Neuronal stem cell (in vitro differentiated cells): ENCODE results near the gene TEDC1.
A peak's percentile ranks its signal among the peaks of the same experiment; 100 is the strongest.

ENCODE experiments used
- DNase-seq: peaks from one replicate; pipeline ENCODE4 v3.0.0-alpha.2; 2013; ENCODE audit warnings: low spot score
- H2AFZ ChIP-seq: one replicate; pipeline ENCODE4 v1.6.1; 2013; ENCODE audit warnings: mild to moderate bottlenecking, low read length, inconsistent platforms
- H2AK5ac ChIP-seq: 2 replicates; pipeline ENCODE4 v1.6.1; 2013; ENCODE audit warnings: low read depth, mild to moderate bottlenecking, inconsistent platforms, low read length, moderate library complexity, mixed read lengths
- H2BK120ac ChIP-seq: 2 replicates; pipeline ENCODE4 v1.6.1; 2013; ENCODE audit warnings: low read depth, mild to moderate bottlenecking, inconsistent platforms, low read length, moderate library complexity, mixed read lengths
- H2BK12ac ChIP-seq: one replicate; pipeline ENCODE4 v1.6.1; 2013; ENCODE audit warnings: low read length, inconsistent platforms
- H2BK15ac ChIP-seq: 2 replicates; pipeline ENCODE4 v1.6.1; 2013; ENCODE audit warnings: mild to moderate bottlenecking, low read length, inconsistent platforms, mixed read lengths
- H2BK5ac ChIP-seq: one replicate; pipeline ENCODE4 v1.6.1; 2013; ENCODE audit warnings: inconsistent platforms, mild to moderate bottlenecking, low read length, moderate library complexity
- H3K14ac ChIP-seq: one replicate; pipeline ENCODE4 v1.6.1; 2013; ENCODE audit warnings: low read length, inconsistent platforms
- H3K18ac ChIP-seq: 2 replicates; pipeline ENCODE4 v1.6.1; 2013; ENCODE audit warnings: low read length, inconsistent platforms
- H3K23ac ChIP-seq: 2 replicates; pipeline ENCODE4 v1.6.1; 2013; ENCODE audit warnings: low read depth, mild to moderate bottlenecking, mixed read lengths, low read length, inconsistent platforms; ENCODE audit not compliant: poor library complexity
- H3K27ac ChIP-seq: replicated peaks from 3 replicates; pipeline ENCODE4 v1.5.1; 2013; ENCODE audit warnings: low read length, inconsistent platforms
- H3K27me3 ChIP-seq, 3 experiments: 2 replicates each; pipeline ENCODE4 v1.6.1; 2013; ENCODE audit warnings: low read length in 3 of 3, mild to moderate bottlenecking in 2 of 3, inconsistent platforms in 1 of 3, low read depth in 1 of 3, mixed read lengths in 1 of 3, moderate library complexity in 1 of 3; ENCODE audit not compliant: control insufficient read depth in 3 of 3, insufficient read depth in 3 of 3
- H3K36me3 ChIP-seq, 2 donors: replicated peaks in 1 of 2; 2 replicates each; pipeline ENCODE4 v1.6.1; 2013; ENCODE audit warnings: low read length in 2 of 2; ENCODE audit not compliant: control insufficient read depth in 2 of 2, insufficient read depth in 2 of 2
- H3K4ac ChIP-seq: 2 replicates; pipeline ENCODE4 v1.6.1; 2013; ENCODE audit warnings: inconsistent platforms, mild to moderate bottlenecking, low read length, moderate library complexity
- H3K4me1 ChIP-seq, 2 donors: 1 replicate in 1 of 2; 2 replicates in 1 of 2; pipeline ENCODE4 v1.6.1; 2013; ENCODE audit warnings: low read length in 2 of 2, low read depth in 1 of 2; ENCODE audit not compliant: control insufficient read depth in 2 of 2, insufficient read depth in 1 of 2
- H3K4me2 ChIP-seq: one replicate; pipeline ENCODE4 v1.6.1; 2013; ENCODE audit warnings: mild to moderate bottlenecking, low read length, inconsistent platforms; ENCODE audit not compliant: insufficient read depth, poor library complexity, severe bottlenecking
- H3K4me3 ChIP-seq, 2 donors: 2 replicates each; pipeline ENCODE4 v1.5.1; 2013; ENCODE audit warnings: low read length in 2 of 2, mild to moderate bottlenecking in 2 of 2, inconsistent platforms in 1 of 2, moderate library complexity in 1 of 2
- H3K79me1 ChIP-seq: one replicate; pipeline ENCODE4 v1.6.1; 2013; ENCODE audit warnings: low read depth, mild to moderate bottlenecking, inconsistent platforms, low read length, moderate library complexity
- H3K9ac ChIP-seq: one replicate; pipeline ENCODE4 v1.6.1; 2013; ENCODE audit warnings: mild to moderate bottlenecking, low read depth, low read length, inconsistent platforms; ENCODE audit not compliant: poor library complexity
- H3K9me3 ChIP-seq, 2 donors: replicated peaks in 1 of 2; 2 replicates each; pipeline versions ENCODE3 to v1.6.1; 2013; ENCODE audit warnings: low read length in 2 of 2, mild to moderate bottlenecking in 2 of 2, inconsistent platforms in 1 of 2, low read depth in 1 of 2, mixed read lengths in 1 of 2, moderate library complexity in 1 of 2; ENCODE audit not compliant: control insufficient read depth in 2 of 2, insufficient read depth in 1 of 2
- H4K8ac ChIP-seq: one replicate; pipeline ENCODE4 v1.6.1; 2013; ENCODE audit warnings: low read depth, mild to moderate bottlenecking, inconsistent platforms, low read length, moderate library complexity
- H4K91ac ChIP-seq: one replicate; pipeline ENCODE4 v1.6.1; 2013; ENCODE audit warnings: low read length, low read depth, mild to moderate bottlenecking, inconsistent platforms; ENCODE audit not compliant: poor library complexity
- WGBS, 2 donors: extraction: QIAGEN DNeasy Blood & Tissue Kit; methylation state at CpG; one replicate each; pipeline ENCODE4 v1.1.7; 2013; ENCODE audit warnings: missing lambda C conversion rate in 2 of 2, mixed read lengths in 1 of 2; ENCODE audit not compliant: insufficient read length in 2 of 2, insufficient replicate concordance in 1 of 2; ENCODE audit errors: extremely low coverage in 2 of 2; 5-methylcytosine and 5-hydroxymethylcytosine counted together

TEDC1 gene

DNA sequence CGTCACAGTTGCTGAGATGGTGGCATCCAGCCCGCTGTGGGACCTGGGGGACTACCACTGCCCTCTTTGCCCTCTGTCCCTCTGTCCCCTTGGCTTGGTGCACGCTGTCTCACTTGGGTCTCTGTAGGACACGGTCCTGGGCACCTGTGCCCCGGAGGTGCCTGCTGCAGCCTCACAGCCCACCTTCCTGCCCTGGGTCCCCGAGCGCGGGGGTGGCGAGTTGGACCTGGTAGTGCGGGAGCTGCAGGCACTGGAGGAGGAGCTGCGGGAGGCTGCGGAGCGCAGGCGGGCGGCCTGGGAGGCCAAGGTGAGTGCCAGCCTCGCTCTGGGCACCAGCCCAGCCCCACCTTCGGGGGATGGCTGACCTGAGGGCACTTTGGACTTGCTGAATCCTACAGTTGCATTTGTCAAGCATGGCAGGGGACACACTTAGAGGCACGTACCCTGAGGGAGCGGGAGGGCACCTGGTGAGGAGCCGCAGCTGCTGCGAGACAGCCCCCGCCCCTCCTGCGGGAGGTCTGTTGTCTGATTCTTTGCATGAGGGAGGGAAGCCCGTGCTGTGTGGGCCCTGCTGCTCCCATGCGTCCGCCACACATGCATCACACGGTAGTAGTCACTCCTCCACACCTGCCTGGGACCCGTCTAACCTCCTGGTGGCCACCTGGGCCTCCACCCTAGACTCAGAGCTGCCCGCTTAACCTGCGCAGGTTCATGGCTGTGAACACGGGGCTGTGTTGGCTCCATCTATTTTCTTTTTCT, 6.8 kb downstream of the TEDC1 start:
- H2AK5ac ChIP-seq, result no peak overlapping the region
- no peak overlapping the region for H3K9ac ChIP-seq
- H3K4me2 ChIP-seq, result no peak overlapping the region
- no peak overlapping the region for H3K4ac ChIP-seq
- no peak overlapping the region for H4K91ac ChIP-seq
- H3K36me3 ChIP-seq, result peaks cover 0 to 8% of the 10 kb centered on the region in 2 donors
- no CpG with 5 or more reads among the region's 31 CpGs for WGBS, 2 donors
- peak overlapping the region; percentile 21 for H3K14ac ChIP-seq
- peak overlapping the region; percentile 60 for H3K23ac ChIP-seq
- peak overlapping the region; percentile 57 for H3K18ac ChIP-seq
- H3K9me3 ChIP-seq, result peaks cover 0 to 4% of the 10 kb centered on the region in 2 donors
- peaks cover 5% of the 10 kb centered on the region for H3K79me1 ChIP-seq
- H2BK12ac ChIP-seq, result no peak overlapping the region
- H2BK15ac ChIP-seq, result peak overlapping the region; percentile 26
- H3K4me3 ChIP-seq, result no peak overlapping the region
- H3K27ac ChIP-seq, result no peak overlapping the region
- H4K8ac ChIP-seq, result no peak overlapping the region
- no peak overlapping the region for H2AFZ ChIP-seq
- H2BK5ac ChIP-seq, result peak overlapping the region; percentile 68
- H2BK120ac ChIP-seq, result no peak overlapping the region
- no peak for DNase-seq
- peaks cover 5 to 12% of the 10 kb centered on the region in 2 donors for H3K4me1 ChIP-seq
- no peaks in the 10 kb centered on the region for H3K27me3 ChIP-seq

DNA sequence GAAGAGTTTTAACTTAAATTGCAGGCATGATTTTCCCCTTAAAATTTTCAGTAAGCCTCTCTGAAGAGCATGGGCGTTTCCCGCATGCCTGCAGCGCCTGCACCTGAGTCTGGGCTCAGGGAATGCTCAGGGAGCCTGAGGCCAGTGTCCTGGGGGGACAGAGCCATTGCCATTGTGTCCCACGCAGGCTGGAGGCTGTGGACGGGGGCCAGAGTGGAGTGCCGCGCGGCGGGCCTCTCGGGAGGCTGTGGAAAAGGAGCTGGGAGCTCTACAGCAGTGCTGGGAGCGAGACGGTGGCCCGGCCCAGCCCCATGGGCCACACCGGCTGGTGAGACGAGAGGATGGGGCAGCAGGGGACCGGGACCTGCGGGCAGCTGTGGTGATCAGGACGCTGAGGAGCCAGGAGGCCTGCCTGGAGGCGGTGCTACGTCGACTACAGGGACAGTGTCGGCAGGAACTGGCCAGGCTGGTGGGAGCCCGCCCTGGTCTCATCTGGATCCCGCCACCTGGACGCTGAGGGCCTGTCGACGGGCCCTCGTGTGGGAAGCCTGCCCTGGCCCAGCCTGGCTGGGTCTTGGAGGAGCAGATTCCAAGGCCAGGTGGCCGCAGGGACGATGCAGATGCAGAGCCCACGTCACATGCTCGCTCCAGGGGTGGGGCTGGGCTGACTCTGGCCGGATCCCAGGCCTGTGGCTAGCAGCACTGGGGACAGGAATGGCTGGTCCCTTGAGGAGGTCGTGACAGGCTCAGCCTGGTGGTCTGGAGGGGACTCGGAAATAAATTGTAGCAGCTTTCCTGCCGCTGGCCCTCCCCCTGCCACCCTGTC, 7.6 kb downstream of the TEDC1 start:
- Histone ChIP-seq H2BK5ac (peak overlapping the region; percentile 68), H2BK12ac (peak overlapping the region; percentile 90), H3K4ac (no peak overlapping the region), H3K23ac (peak overlapping the region; percentile 60), H2AFZ (no peak overlapping the region), H3K9ac (peak overlapping the region; percentile 44), H4K8ac (no peak overlapping the region), H3K79me1 (peaks cover 3% of the 10 kb centered on the region), H3K27me3 (no peaks in the 10 kb centered on the region), H3K4me1 (peaks cover 5 to 12% of the 10 kb centered on the region in 2 donors), H3K4me3 (no peak overlapping the region), H2AK5ac (peak overlapping the region; percentile 81), H3K14ac (peak overlapping the region; percentile 21), H4K91ac (no peak overlapping the region), H2BK15ac (peak overlapping the region; percentile 26), H3K9me3 (peaks cover 0 to 4% of the 10 kb centered on the region in 2 donors), H3K36me3 (peaks cover 0 to 7% of the 10 kb centered on the region in 2 donors), H2BK120ac (no peak overlapping the region), H3K18ac (peak overlapping the region; percentile 65), H3K4me2 (no peak overlapping the region), H3K27ac (peak overlapping the region; percentile 71)
- no peak for DNase-seq
- no CpG with 5 or more reads among the region's 36 CpGs for WGBS, 2 donors

GRCh38 chr14:105499256-105500035, 8.4 kb downstream of the TEDC1 start:
- no peak overlapping the region for H3K4me2 ChIP-seq
- peak overlapping the region; percentile 96 for H4K8ac ChIP-seq
- no peaks in the 10 kb centered on the region for H3K27me3 ChIP-seq
- H2BK12ac ChIP-seq, result peak overlapping the region; percentile 84
- H2AK5ac ChIP-seq, result peak overlapping the region; percentile 88
- H3K23ac ChIP-seq, result peak overlapping the region; percentile 80
- peak overlapping the region; percentile 81 for H2BK120ac ChIP-seq
- peak overlapping the region in 1 of 2 donors; percentile 46 for H3K4me3 ChIP-seq
- H4K91ac ChIP-seq, result no peak overlapping the region
- no peak overlapping the region for H2BK15ac ChIP-seq
- peak overlapping the region; percentile 84 for H3K4ac ChIP-seq
- WGBS, 2 donors, result no CpG with 5 or more reads among the region's 27 CpGs
- H3K27ac ChIP-seq, result peak overlapping the region; percentile 71
- H3K9ac ChIP-seq, result peak overlapping the region; percentile 86
- H3K79me1 ChIP-seq, result peaks cover 3% of the 10 kb centered on the region
- peaks cover 5 to 12% of the 10 kb centered on the region in 2 donors for H3K4me1 ChIP-seq
- H2AFZ ChIP-seq, result peak overlapping the region; percentile 48
- peak overlapping the region; percentile 68 for H2BK5ac ChIP-seq
- H3K14ac ChIP-seq, result peak overlapping the region; percentile 71
- peak overlapping the region; percentile 80 for H3K18ac ChIP-seq
- no peak for DNase-seq
- peaks cover 0 to 3% of the 10 kb centered on the region in 2 donors for H3K36me3 ChIP-seq
- H3K9me3 ChIP-seq, result peaks cover 0 to 4% of the 10 kb centered on the region in 2 donors
